CD14-positive monocyte (primary cell): ENCODE results near the gene PRSS27. TPM values are rescaled to one million over a fixed set of nuclear protein-coding genes. Genes with fewer than 3 reads are reported as not detected.

ENCODE experiments used
- DNase-seq, 3 donors: peaks; one replicate each; pipeline ENCODE4 v3.0.0-alpha.2; 2011 to 2022
- H2AFZ ChIP-seq: 2 replicates; pipeline ENCODE4 v1.6.0; 2012; ENCODE audit warnings: mild to moderate bottlenecking, low read depth, low read length, inconsistent platforms; ENCODE audit not compliant: insufficient read depth, poor library complexity, severe bottlenecking
- H3K27ac ChIP-seq, 2 donors: 1 replicate in 1 of 2; 2 replicates in 1 of 2; pipeline ENCODE4 v1.5.1; 2012 to 2013; ENCODE audit warnings: low read length in 2 of 2, control low read depth in 1 of 2, inconsistent platforms in 1 of 2, low read depth in 1 of 2, mild to moderate bottlenecking in 1 of 2
- H3K27me3 ChIP-seq, 2 donors: one replicate each; pipeline versions ENCODE4 v1.6.0 to v1.6.1; 2011 to 2013; ENCODE audit warnings: low read length in 2 of 2; ENCODE audit not compliant: control insufficient read depth in 2 of 2, insufficient read depth in 2 of 2
- H3K36me3 ChIP-seq, 2 donors: replicated peaks in 1 of 2; 1 replicate in 1 of 2; 2 replicates in 1 of 2; pipeline versions ENCODE4 v1.5.1 to v1.6.1; 2012 to 2013; ENCODE audit warnings: low read length in 2 of 2, control low read depth in 1 of 2, inconsistent platforms in 1 of 2, mild to moderate bottlenecking in 1 of 2; ENCODE audit not compliant: insufficient read depth in 2 of 2, control insufficient read depth in 1 of 2
- H3K4me1 ChIP-seq, 2 donors: 1 replicate in 1 of 2; 2 replicates in 1 of 2; pipeline versions ENCODE4 v1.5.1 to v1.6.1; 2012 to 2013; ENCODE audit warnings: low read length in 2 of 2, control low read depth in 1 of 2, inconsistent platforms in 1 of 2, mild to moderate bottlenecking in 1 of 2, moderate library complexity in 1 of 2; ENCODE audit not compliant: insufficient read depth in 2 of 2, control insufficient read depth in 1 of 2
- H3K4me2 ChIP-seq: replicated peaks from 2 replicates; pipeline ENCODE3; 2012; ENCODE audit warnings: low read length, moderate library complexity, mild to moderate bottlenecking; ENCODE audit not compliant: poor library complexity, severe bottlenecking; ENCODE audit errors: extremely low read depth
- H3K4me3 ChIP-seq, 3 experiments: fragments of 200-600 bp in 1 of 3; sonication (generic) in 1 of 3; replicated peaks in 1 of 3; 1 replicate in 2 of 3; 2 replicates in 1 of 3; pipeline ENCODE4 v1.5.1; 2011 to 2013; ENCODE audit warnings: low read length in 3 of 3, mild to moderate bottlenecking in 3 of 3, control low read depth in 2 of 3, low read depth in 2 of 3, inconsistent platforms in 1 of 3, moderate library complexity in 1 of 3
- H3K79me2 ChIP-seq: 2 replicates; pipeline ENCODE4 v1.6.0; 2012; ENCODE audit warnings: mild to moderate bottlenecking, control low read depth, inconsistent platforms, low read length, moderate library complexity; ENCODE audit not compliant: insufficient read depth
- H3K9ac ChIP-seq: 2 replicates; pipeline ENCODE4 v1.6.0; 2017; ENCODE audit warnings: low read length, mild to moderate bottlenecking; ENCODE audit not compliant: insufficient read depth, poor library complexity, severe bottlenecking
- H3K9me3 ChIP-seq, 2 donors: replicated peaks in 1 of 2; 1 replicate in 1 of 2; 2 replicates in 1 of 2; pipeline versions ENCODE4 v1.5.1 to v1.6.1; 2012 to 2013; ENCODE audit warnings: low read length in 2 of 2, control low read depth in 1 of 2; ENCODE audit not compliant: control insufficient read depth in 1 of 2, insufficient read depth in 1 of 2
- H4K20me1 ChIP-seq: 2 replicates; pipeline ENCODE4 v1.6.0; 2012; ENCODE audit warnings: mild to moderate bottlenecking, low read length, control low read depth, moderate library complexity; ENCODE audit not compliant: insufficient read depth
- H3K27ac Mint-ChIP-seq, 7 donors: one replicate each; pipeline ENCODE4 v1.8.0; 2020; ENCODE audit warnings: mild to moderate bottlenecking in 7 of 7, mixed read lengths in 7 of 7, moderate library complexity in 6 of 7, inconsistent platforms in 2 of 7
- H3K27me3 Mint-ChIP-seq, 3 donors: one replicate each; pipeline ENCODE4 v1.8.0; 2021 to 2022; ENCODE audit warnings: low read depth in 3 of 3, mild to moderate bottlenecking in 3 of 3, mixed read lengths in 3 of 3, moderate library complexity in 3 of 3, inconsistent platforms in 1 of 3
- H3K36me3 Mint-ChIP-seq, 2 donors: one replicate each; pipeline ENCODE4 v1.8.0; 2020; ENCODE audit warnings: mixed read lengths in 2 of 2, inconsistent platforms in 1 of 2, mild to moderate bottlenecking in 1 of 2
- H3K4me1 Mint-ChIP-seq: one replicate; pipeline ENCODE4 v1.8.0; 2020; ENCODE audit warnings: mild to moderate bottlenecking, mixed read lengths
- H3K4me3 Mint-ChIP-seq, 2 donors: one replicate each; pipeline ENCODE4 v1.8.0; 2020; ENCODE audit warnings: mild to moderate bottlenecking in 2 of 2, mixed read lengths in 2 of 2, moderate library complexity in 1 of 2
- H3K9me3 Mint-ChIP-seq, 7 donors: one replicate each; pipeline ENCODE4 v1.8.0; 2020 to 2022; ENCODE audit warnings: mixed read lengths in 7 of 7, mild to moderate bottlenecking in 6 of 7, moderate library complexity in 6 of 7, inconsistent platforms in 2 of 7
- WGBS: methylation state at CpG from one replicate; pipeline ENCODE4 v1.1.5; 2013; ENCODE audit warnings: missing lambda C conversion rate; ENCODE audit not compliant: insufficient coverage; 5-methylcytosine and 5-hydroxymethylcytosine counted together
- intact Hi-C, 2 donors: fragments of 100-400 bp; cut with micrococcal nuclease; formaldehyde crosslinking; loops; one replicate each; pipeline versions ENCODE4 v1.15.0 to v1.15.1; 2023
- polyA plus RNA-seq, 3 donors: library from polyadenylated mRNA; depleted of rRNA in 1 of 3; unstranded in 2 of 3; stranded (reverse) in 1 of 3; fragments of 300-500 nt in 2 of 3; fragments of >200 nt in 1 of 3; fragmentation: Illumina TruSeq in 2 of 3; gene quantifications; 1 replicate in 2 of 3; 2 replicates in 1 of 3; pipeline ENCODE4 v1.2.3, GENCODE V29; 2012 to 2021
- TF ChIP-seq, protein P1 (sequence below): fragments of 200-600 bp; IDR thresholded peaks from one replicate; pipeline ENCODE4 v1.8.0; 2022; ENCODE audit warnings: antibody characterized with exemption, mild to moderate bottlenecking

The PRSS27 gene
- polyA plus RNA-seq, 3 donors = 1.1 TPM; not detected in 2

DNA sequence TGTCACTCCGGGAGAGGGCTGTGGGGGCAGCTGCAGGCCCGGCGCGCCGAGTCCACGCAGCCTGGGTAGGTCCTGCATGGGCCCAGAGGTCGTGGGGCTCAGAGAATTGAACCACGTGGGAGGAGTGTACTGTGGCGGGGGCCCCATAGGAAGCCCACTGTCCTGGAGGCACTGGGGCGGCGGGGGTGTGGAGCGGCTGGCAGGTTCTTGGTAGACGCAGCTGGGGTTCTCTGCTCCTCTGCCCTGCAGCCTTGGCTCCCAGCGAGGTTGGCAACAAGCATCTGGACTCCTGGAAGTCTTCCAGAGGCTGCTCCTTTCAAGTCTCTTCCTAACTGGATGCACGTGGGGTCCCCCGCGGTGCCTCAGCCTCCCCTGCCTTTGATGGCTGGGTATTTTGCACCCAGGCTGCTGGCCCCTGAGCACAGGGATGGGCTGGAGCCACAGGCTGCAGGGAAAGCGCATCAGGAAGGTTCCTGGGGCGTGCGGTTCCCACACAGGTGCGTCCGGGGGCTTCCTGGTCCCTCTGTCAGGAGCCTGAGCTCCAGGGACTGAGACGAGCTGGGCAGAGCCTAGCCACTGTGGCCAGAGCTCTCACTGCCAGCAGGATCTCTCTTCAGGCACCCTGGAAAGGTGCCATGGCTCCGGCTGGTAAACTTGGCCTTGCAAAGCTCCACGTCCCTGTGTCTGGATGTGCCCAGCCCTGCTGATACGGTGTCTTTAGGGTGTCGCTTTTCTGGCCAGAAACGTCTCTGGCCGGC, 28.4 kb downstream of the PRSS27 start:
- H3K27me3 ChIP-seq = no peaks in the 10 kb centered on the region
- peaks cover 55% of the 10 kb centered on the region for H3K79me2 ChIP-seq
- H3K36me3 ChIP-seq = peaks cover 30 to 34% of the 10 kb centered on the region in 2 donors
- DNase-seq = no peak
- WGBS = 94% methylated on average over 29 of the region's 29 CpGs
- Mint-ChIP-seq H3K9me3 (peaks cover 0 to 2% (median 0%) of the 10 kb centered on the region in 7 donors), H3K27ac (no peak overlapping the region), H3K4me1 (peaks cover 28% of the 10 kb centered on the region), H3K27me3 (peaks cover 0 to 4% (median 0%) of the 10 kb centered on the region in 3 donors), H3K4me3 (no peak overlapping the region), H3K36me3 (peaks cover 15 to 32% of the 10 kb centered on the region in 2 donors)
- no peaks in the 10 kb centered on the region for H3K9me3 ChIP-seq
- H3K4me2 ChIP-seq = no peak overlapping the region
- H3K4me1 ChIP-seq = peaks cover 20 to 22% of the 10 kb centered on the region in 2 donors
- no peak overlapping the region for H3K4me3 ChIP-seq
- intact Hi-C loops = no loop called here
- peaks cover 62% of the 10 kb centered on the region for H4K20me1 ChIP-seq
- TF ChIP-seq, protein P1, sequence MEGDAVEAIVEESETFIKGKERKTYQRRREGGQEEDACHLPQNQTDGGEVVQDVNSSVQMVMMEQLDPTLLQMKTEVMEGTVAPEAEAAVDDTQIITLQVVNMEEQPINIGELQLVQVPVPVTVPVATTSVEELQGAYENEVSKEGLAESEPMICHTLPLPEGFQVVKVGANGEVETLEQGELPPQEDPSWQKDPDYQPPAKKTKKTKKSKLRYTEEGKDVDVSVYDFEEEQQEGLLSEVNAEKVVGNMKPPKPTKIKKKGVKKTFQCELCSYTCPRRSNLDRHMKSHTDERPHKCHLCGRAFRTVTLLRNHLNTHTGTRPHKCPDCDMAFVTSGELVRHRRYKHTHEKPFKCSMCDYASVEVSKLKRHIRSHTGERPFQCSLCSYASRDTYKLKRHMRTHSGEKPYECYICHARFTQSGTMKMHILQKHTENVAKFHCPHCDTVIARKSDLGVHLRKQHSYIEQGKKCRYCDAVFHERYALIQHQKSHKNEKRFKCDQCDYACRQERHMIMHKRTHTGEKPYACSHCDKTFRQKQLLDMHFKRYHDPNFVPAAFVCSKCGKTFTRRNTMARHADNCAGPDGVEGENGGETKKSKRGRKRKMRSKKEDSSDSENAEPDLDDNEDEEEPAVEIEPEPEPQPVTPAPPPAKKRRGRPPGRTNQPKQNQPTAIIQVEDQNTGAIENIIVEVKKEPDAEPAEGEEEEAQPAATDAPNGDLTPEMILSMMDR = no peak
- H3K9ac ChIP-seq = no peak overlapping the region
- no peak overlapping the region for H3K27ac ChIP-seq
- no peak overlapping the region for H2AFZ ChIP-seq

DNA sequence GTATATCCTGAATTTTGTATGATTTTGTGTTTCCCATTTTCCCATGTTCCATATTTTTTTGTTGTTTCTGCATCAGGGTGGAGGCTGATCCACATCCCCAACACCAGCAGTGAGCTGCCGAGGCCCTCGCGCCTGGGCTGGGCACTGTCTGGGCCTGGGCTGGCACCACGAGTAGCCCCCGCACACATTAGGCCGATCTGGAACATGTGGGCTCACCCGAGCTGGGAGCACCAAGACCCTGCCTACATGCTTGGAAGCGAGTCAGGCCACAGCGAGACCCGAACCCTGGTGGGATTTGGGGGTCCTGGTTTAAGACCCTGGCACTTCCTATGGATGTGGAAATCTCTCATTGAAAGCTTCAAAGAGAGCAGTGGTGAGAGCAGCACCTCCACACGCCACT, 29.2 kb downstream of the PRSS27 start:
- intact Hi-C loops = no loop called here
- Histone ChIP-seq H4K20me1 (peaks cover 61% of the 10 kb centered on the region), H3K27me3 (no peaks in the 10 kb centered on the region), H3K36me3 (peaks cover 28 to 32% of the 10 kb centered on the region in 2 donors), H3K4me3 (no peak overlapping the region), H3K27ac (no peak overlapping the region), H3K79me2 (peaks cover 55% of the 10 kb centered on the region), H3K4me2 (no peak overlapping the region), H3K9me3 (no peaks in the 10 kb centered on the region), H3K4me1 (peaks cover 22 to 24% of the 10 kb centered on the region in 2 donors), H2AFZ (no peak overlapping the region), H3K9ac (no peak overlapping the region)
- peaks cover 14 to 30% of the 10 kb centered on the region in 2 donors for H3K36me3 Mint-ChIP-seq
- H3K27me3 Mint-ChIP-seq = peaks cover 0 to 4% (median 0%) of the 10 kb centered on the region in 3 donors
- no peak overlapping the region for H3K4me3 Mint-ChIP-seq
- no peak for DNase-seq
- WGBS = 98% methylated on average over 10 of the region's 11 CpGs
- H3K9me3 Mint-ChIP-seq = peaks cover 0 to 2% (median 0%) of the 10 kb centered on the region in 7 donors
- H3K4me1 Mint-ChIP-seq = peaks cover 29% of the 10 kb centered on the region
- H3K27ac Mint-ChIP-seq = peak overlapping the region in 1 of 7 donors; percentile 15
- TF ChIP-seq, protein P1 = no peak
